ENCODE results near the gene BCL3. TPM values are rescaled to one million over a fixed set of nuclear protein-coding genes. Genes with fewer than 3 reads are reported as not detected.
A peak's percentile ranks its signal among the peaks of the same experiment; 100 is the strongest.

Gene BCL3
- total and polyA plus RNA-seq, 2 of the 13 experiments (the other 11 are each of a cell fraction or from before 2014, with no cell fraction given): 2.3 to 4.0 TPM

- TF ChIP-seq, protein P1, sequence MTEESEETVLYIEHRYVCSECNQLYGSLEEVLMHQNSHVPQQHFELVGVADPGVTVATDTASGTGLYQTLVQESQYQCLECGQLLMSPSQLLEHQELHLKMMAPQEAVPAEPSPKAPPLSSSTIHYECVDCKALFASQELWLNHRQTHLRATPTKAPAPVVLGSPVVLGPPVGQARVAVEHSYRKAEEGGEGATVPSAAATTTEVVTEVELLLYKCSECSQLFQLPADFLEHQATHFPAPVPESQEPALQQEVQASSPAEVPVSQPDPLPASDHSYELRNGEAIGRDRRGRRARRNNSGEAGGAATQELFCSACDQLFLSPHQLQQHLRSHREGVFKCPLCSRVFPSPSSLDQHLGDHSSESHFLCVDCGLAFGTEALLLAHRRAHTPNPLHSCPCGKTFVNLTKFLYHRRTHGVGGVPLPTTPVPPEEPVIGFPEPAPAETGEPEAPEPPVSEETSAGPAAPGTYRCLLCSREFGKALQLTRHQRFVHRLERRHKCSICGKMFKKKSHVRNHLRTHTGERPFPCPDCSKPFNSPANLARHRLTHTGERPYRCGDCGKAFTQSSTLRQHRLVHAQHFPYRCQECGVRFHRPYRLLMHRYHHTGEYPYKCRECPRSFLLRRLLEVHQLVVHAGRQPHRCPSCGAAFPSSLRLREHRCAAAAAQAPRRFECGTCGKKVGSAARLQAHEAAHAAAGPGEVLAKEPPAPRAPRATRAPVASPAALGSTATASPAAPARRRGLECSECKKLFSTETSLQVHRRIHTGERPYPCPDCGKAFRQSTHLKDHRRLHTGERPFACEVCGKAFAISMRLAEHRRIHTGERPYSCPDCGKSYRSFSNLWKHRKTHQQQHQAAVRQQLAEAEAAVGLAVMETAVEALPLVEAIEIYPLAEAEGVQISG (CRISPR knock-in tag; IDR thresholded peaks at IDR 0.05): no peak
- TF ChIP-seq RORA (CRISPR knock-in tag; IDR thresholded peaks at IDR 0.05) (no peak), NR2F6 (IDR thresholded peaks at IDR 0.05) (peak; percentile 16; the same call in 1 of the 2 replicates), NR2F6 (CRISPR knock-in tag; IDR thresholded peaks at IDR 0.05) (no peak), ZFP36 (IDR thresholded peaks at IDR 0.05; ENCODE audit: borderline replicate concordance, low read depth, low read length, partially characterized antibody) (peak; percentile 88), ATF7-NPFF (CRISPR knock-in tag; IDR thresholded peaks at IDR 0.05; ENCODE audit: low read depth) (no peak), ZC3H4 (CRISPR knock-in tag; IDR thresholded peaks at IDR 0.05; ENCODE audit: borderline replicate concordance) (no peak), TFDP1 (CRISPR knock-in tag; IDR thresholded peaks at IDR 0.05; ENCODE audit: borderline replicate concordance) (peak; percentile 45; the same call in 1 of the 2 replicates), GTF2F1 (IDR thresholded peaks at IDR 0.05; ENCODE audit: low read length) (no peak), GZF1 (CRISPR knock-in tag; IDR thresholded peaks at IDR 0.05) (no peak), MTF2 (CRISPR knock-in tag; IDR thresholded peaks at IDR 0.05; ENCODE audit: borderline replicate concordance) (no peak), XRCC5 (optimal IDR thresholded peaks at IDR 0.05; ENCODE audit: low read length) (no peak), RNF2 (conservative IDR thresholded peaks at IDR 0.05; ENCODE audit: low read depth) (no peak), CHCHD3 (CRISPR knock-in tag; IDR thresholded peaks at IDR 0.05) (no peak), SAFB2 (CRISPR knock-in tag; IDR thresholded peaks at IDR 0.05; ENCODE audit: borderline replicate concordance, low read depth) (no peak), ZNF773 (CRISPR knock-in tag; IDR thresholded peaks at IDR 0.05; ENCODE audit: borderline replicate concordance) (no peak)
- TF ChIP-seq, protein P2, sequence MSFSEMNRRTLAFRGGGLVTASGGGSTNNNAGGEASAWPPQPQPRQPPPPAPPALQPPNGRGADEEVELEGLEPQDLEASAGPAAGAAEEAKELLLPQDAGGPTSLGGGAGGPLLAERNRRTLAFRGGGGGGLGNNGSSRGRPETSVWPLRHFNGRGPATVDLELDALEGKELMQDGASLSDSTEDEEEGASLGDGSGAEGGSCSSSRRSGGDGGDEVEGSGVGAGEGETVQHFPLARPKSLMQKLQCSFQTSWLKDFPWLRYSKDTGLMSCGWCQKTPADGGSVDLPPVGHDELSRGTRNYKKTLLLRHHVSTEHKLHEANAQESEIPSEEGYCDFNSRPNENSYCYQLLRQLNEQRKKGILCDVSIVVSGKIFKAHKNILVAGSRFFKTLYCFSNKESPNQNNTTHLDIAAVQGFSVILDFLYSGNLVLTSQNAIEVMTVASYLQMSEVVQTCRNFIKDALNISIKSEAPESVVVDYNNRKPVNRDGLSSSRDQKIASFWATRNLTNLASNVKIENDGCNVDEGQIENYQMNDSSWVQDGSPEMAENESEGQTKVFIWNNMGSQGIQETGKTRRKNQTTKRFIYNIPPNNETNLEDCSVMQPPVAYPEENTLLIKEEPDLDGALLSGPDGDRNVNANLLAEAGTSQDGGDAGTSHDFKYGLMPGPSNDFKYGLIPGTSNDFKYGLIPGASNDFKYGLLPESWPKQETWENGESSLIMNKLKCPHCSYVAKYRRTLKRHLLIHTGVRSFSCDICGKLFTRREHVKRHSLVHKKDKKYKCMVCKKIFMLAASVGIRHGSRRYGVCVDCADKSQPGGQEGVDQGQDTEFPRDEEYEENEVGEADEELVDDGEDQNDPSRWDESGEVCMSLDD (CRISPR knock-in tag; IDR thresholded peaks at IDR 0.05; ENCODE audit: borderline replicate concordance): no peak
- TF ChIP-seq, protein P3, sequence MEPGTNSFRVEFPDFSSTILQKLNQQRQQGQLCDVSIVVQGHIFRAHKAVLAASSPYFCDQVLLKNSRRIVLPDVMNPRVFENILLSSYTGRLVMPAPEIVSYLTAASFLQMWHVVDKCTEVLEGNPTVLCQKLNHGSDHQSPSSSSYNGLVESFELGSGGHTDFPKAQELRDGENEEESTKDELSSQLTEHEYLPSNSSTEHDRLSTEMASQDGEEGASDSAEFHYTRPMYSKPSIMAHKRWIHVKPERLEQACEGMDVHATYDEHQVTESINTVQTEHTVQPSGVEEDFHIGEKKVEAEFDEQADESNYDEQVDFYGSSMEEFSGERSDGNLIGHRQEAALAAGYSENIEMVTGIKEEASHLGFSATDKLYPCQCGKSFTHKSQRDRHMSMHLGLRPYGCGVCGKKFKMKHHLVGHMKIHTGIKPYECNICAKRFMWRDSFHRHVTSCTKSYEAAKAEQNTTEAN (CRISPR knock-in tag; conservative IDR thresholded peaks at IDR 0.05): no peak
Measured at GRCh38 chr19:44722131-44723121, 26.1 kb upstream of the BCL3 start (continued).
